Raji (cell line): ENCODE measurements around the gene KLHL18.

Experiments used
- POLR2A ChIP-seq: IDR thresholded peaks from 2 replicates; pipeline ENCODE4 v1.6.1; 2011; ENCODE audit warnings: low read depth, low read length, control low read depth; ENCODE audit not compliant: insufficient read depth

KLHL18 gene

DNA sequence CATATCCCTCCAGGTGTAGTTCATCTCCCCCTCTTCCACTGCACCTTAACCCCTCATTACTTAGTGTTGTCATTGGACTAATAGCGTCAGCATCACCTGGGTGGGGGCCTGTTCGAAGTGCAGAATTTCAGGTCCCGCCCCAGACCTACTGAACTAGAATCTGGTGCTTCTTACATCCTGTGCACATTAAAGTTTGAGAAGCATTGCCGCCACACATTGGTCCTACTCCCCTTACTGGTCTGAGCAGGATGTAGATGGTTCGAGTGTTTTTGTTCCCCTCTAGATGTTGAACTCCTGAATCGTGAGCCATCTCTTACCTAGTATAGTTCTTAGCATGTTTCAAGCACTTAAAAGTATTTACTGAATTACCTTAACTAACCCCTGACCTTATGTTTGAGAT, 13.2 kb downstream of the KLHL18 start:
- TF ChIP-seq POLR2A: no peak

DNA sequence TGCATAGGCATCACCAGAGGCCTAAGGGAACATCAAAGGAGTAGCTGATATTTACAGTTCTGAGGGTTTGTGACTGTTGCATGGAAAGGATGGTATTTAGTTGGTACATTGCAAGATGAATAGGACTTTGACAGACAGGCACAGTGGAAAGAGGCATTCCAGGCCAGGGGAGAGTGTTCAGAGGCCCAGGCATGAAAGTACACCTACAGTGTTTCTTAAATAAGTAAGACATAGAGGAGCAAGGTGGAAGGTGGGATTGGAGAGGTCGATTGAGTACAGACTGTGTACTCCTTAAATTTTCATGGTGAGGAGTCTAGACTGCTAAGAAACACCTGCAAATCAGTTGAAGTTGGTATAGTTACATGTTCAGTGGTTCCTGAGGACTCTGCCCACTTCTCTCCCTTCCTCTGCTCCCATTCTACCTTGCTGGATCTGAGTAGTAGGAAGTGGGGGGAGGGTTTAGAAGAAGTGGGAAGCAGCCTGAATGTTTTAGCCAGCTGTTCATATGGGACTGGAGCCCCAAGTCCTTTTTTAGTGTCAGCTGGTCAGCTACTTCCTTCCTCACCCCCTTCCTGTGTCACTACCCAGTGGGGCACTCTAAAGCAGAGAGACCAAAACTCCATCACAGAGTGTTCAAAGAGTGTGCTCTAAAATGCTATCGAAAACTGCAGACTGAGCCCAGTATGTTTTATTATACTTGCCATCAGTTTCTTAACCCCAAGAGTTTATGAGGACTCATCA, 14.0 kb downstream of the KLHL18 start:
- no peak for TF ChIP-seq POLR2A

DNA sequence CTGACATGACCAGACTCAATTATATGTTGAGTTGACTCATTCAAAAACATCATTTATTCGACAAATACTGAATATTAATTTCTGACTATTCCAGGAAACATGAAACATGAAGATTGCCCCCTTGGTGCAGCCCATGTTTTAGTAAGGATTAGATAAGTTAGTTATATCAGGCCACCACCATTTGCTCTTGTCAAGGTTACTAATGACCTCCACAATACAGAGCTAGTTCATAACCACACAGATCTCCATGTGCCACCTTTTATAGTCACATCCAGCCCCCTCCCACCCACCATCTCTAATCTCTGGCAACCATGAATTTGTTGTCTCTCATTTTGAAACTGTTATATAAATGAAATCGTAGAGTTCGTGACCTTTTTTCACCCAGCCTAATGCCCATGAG, 15.7 kb downstream of the KLHL18 start:
- no peak for TF ChIP-seq POLR2A

DNA sequence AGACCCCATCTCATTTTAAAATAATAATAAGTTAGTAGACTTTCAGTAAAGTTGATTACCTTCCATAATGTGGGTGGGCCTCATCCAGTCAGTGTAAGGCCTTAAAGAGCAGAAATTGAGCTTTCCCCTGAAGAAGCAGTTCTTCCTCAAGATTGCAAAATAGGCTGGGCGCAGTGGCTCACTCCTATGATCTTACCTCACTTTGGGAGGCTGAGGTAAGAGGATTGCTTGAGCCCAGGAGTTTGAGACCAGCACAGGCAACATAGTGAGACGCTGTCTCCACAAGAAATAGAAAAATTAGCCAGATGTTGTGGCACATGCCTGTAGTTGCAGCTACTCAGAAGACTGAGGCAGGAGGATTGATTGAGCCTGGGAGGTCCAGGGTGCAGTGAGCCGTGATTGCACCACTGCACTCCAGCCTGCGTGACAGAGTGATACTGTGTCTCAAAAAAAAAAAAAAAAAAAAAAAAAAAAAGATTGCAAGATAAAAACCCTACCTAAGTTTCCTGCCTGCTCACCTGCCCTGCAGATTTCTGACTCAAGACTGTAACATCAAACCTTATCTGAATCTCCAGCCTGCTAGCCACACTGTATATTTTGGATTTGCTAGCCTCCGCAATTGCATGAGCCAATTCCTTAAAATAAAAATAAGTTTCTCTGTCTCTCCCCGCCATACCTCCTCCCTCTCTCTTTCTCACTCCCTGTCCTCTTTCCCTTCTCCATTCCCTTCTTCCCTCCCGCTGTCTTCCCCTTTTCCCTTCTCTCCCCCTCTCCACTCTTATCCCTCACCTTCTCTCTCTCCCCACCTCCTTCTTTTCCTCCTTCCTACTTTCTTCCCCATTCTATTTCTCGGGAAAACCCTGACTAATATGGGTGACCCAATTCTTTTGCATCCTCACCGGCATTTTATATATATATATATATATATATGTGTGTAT, 16.9 kb downstream of the KLHL18 start:
- TF ChIP-seq POLR2A: no peak

DNA sequence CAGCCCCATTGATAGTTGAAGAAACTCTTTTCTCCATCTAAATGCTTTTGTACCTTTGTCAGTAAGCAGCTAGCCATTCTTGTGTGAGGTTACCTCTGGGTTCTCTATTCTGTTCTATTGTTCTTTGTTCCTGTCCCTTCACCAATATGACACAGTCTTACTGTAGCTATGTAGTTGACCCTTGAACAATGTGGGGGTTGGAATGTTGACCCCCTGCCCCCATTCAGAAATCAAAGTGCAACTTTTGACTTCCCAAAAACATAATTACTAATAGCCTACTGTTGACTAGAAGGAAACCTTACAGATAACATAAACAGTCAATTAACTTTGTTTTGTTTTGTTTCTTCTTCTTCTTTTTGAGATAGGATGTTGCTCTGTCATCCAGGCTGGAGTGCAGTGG, 18.7 kb downstream of the KLHL18 start:
- no peak for TF ChIP-seq POLR2A

DNA sequence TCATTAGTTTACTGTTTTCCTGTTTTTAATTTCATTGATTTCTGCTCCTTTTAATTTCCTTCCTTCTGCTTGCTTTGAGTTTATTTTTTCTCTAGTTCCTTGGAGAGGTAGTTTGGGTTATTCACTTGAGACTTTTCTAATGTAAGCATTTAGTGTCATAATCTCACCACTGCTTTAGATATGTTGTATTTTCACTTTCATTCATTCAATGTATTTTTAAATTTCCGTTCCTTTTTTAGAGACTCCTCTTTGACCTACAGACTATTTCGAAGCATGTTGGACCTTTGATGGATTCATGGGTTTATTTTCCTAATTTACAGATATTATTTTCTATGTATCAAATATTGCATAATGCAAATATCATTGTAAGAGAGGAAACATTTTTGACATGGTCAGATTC, 23.3 kb downstream of the KLHL18 start:
- no peak for TF ChIP-seq POLR2A

DNA sequence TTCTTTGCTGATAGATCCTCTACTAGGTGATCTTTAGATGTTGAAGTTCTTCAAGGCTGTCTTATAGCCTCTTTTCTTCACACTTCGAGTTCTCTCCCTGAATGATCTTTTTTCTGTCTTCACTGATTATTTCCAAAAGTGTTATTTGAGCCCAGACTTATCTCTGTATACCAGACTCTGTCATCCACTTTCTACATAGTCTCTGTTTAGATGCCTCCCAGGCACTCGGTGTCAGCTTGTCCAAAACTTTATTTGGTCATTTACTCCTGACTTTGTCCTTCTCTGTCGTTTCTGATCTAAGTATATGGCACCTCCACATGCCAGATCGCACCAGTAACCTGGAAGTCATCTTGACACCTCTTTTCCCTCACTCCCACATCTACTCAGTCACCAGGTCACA, 27.6 kb downstream of the KLHL18 start:
- TF ChIP-seq POLR2A: no peak

DNA sequence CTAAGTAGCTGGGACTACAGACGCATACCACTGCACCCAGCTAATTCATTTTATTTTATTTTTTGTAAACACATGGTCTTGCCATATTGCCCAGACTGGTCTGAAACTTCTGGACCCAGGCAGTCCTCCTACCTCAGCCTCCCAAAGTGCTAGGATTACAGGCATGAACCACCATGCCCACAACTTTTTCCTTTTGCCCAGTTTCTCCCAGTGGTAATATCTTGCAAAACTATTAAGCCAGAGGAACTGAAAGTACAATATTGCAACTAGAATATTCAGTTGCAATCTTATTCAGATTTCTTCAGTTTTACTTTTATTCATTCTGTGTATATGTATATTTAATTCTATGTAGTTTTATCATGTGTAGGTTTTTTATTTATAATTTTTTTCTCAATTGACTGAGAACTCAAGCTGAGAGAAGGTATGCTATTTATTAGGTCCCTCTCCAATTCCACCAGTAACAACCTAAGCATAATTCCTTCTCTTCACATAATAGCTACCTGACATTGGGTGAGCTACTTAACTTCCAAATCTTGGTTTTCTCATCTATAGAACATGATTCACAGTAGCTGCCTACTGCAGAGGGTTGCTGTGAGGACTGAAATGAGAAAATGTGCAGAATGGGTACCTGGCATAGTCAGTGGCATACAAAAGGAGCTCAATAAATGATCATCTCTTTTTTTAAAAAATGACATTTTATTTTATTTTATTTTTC, 30.8 kb downstream of the KLHL18 start:
- TF ChIP-seq POLR2A: no peak

DNA sequence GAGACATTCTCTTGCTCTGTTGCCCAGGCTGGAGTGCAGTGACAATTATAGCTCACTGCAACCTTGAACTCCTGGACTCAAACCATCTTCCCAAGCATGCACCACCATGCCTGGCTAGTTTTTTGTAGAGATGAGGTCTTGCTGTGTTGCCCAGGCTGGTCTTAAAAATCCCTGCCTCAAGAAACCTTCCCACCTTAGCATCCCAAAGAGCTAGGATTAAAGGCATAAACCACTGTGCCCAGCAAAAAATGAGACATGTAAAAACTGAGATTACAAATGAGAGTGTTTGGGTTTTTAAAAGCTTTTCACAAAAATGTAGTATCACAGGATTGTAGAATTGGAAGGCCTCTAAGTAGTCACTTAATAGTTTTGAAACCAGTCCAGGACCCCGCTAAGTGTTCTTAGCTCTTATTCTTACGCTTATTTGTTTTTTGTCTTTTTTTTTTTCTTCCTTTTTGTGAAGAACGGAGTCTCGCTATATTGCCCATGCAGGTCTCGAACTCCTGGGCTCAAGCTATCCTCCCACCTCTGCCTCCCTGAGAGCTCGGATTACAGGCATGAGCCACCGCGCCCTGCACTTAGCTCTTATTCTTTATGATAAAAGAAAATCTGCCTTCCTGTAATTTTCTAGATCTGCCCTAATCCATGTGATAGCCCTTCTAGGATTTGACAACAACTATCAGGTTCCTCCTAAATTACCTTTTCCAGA, 31.5 kb downstream of the KLHL18 start:
- no peak for TF ChIP-seq POLR2A

DNA sequence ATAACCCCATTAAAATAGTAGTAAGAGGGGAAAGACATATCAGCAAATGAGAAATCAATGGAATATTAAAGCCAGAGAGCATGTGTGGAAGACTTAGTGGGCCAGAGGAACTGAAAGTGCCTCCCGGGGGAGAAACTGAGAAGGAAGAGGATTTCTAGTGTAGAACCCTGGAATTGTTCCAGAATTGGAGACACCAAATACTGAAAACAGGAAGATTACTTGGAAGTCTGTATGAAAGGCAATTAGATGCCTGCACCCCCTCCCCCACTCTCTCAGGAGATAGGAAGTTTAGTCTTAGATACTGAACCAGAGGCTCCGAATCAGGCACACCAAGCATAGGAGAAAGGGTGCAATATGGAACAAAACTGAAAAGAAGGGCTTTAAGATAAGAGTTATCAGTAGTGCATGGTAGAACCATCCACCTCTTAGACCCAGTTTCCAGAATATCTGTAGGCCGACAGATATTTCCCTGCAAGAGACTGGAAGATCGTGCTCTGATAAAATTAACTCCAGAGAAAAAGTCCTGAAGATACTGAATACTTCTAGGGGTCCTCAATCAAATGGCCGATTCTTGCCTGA, 32.4 kb downstream of the KLHL18 start:
- TF ChIP-seq POLR2A: no peak

DNA sequence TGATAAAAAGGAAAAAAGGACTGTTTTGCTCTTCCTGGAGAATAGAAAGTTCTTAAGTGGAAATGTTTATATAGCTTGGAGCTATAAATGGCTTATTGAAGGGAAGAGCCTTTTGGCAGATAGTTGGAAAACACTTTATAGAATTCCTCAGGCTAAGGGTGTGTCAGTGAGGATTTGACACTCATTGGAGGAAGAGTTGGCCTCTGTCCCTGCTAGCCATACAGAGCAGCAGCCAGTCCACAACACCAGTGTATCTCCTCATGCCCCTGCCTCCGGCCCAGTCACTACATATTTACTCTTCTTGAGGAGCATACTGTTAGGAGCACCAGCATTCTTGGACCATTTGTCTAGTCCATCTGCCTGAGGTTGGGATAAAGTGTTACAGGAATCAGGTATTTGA, 36.2 kb downstream of the KLHL18 start:
- TF ChIP-seq POLR2A: no peak

DNA sequence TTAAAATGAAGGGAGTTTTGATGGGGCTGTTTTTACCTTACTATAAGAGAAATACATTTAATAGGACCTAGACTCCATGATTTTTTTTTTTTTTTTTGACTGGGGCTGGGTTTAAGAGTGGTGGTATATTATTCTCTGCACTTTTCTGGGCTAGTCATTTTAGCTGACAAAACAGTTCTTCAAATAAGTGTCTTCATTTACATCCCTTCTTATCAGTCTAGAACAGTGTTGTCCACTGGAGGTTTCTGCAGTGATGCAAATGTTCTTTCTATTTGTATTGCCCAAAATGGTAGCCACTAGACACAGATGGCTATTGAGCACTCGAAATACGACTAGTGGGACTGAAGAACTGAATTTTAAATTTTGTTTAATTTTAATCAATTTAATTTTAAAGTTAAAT, 37.2 kb downstream of the KLHL18 start:
- no peak for TF ChIP-seq POLR2A

DNA sequence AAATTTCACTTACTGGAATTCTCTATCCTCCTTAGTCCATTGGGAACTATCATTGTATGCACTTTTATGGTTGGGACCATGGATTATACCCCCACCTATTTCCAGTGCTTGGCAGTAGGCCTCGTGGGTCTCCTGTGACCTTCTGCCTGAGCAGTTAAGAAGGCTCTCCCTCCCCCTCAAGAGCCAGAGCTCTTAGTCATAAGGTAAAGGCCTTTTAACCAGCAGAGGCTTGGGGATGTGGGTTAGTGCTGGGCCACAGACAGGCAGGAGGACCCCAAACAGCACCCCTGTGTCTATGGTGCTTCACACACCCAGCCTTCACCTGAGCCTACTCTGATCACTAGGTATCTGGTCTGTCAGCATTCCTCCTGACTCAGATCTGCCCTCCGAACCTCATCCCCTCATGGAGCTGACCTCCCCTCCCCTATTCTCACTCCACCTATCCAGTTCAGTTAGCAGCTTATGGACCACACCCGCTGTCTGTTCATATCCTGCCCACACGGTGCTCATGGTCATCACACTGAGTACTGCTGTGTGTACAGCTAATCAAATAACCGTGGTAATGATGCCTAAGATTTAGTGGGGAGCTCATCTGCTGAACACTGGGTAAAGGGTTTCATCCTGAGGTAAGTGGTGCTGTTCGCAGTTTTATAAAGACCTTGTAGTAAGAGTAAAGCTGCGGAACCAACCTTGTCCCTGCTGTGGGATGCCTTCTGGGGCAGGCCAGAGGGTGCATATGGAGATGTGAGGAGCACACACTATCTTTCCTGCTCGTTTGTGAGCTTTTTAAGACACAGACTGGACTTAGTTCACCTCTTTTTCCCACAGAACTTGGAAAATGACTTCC, 40.9 kb downstream of the KLHL18 start:
- no peak for TF ChIP-seq POLR2A
